K562 (cell line): ENCODE results near the gene SAMD15. TPM values are rescaled to one million over a fixed set of nuclear protein-coding genes. Genes with fewer than 3 reads are reported as not detected.

Experiments used
- ATAC-seq: fragments of 200-7000 bp; cut with Tn5 transposase; 3 replicates; pipeline ENCODE4 v1.9.1; 2020; ENCODE audit warnings: moderate library complexity
- BruUV-seq: library from RNA; stranded (reverse); fragments of 400-500 nt; replicated peaks from 2 replicates; lab custom pipeline; 2021; lab: Mats Ljungman, UMichigan
- CTCF ChIA-PET: fragments of 300-600 bp; formaldehyde crosslinking; extraction: SDS; loops from one replicate; lab custom pipeline; 2021; ENCODE audit warnings: low intra/inter-chr PET ratio; lab: Yijun Ruan, JAX
- POLR2A ChIA-PET: fragments of 300-600, 350-650 bp; sonication (Branson Sonifier 250); formaldehyde crosslinking; extraction: SDS; loops from one replicate; lab custom pipeline; 2021; ENCODE audit warnings: antibody characterized with exemption, inconsistent platforms; lab: Yijun Ruan, JAX
- DNase-seq, 4 experiments: peaks; one replicate each; pipeline versions ENCODE4 v3.0.0 to v3.0.0-alpha.2; 2011 to 2018; ENCODE audit warnings: low spot score in 3 of 4, mixed read lengths in 3 of 4; ENCODE audit errors: extremely low read depth in 1 of 4
- FAIRE-seq: peaks from 2 replicates; lab custom pipeline; 2011; peaks lifted over from hg19 to GRCh38; lab: Jason Lieb, UNC
- H2AFZ ChIP-seq: 2 replicates; pipeline ENCODE4 v1.6.0; 2011; ENCODE audit warnings: low read depth, low read length, control low read depth, inconsistent platforms
- H3K27ac ChIP-seq: fragments of 200-600 bp; 3 replicates; pipeline ENCODE4 v1.8.0; 2011; ENCODE audit warnings: low read depth, mild to moderate bottlenecking, control low read depth, inconsistent platforms, low read length, moderate library complexity, mixed read lengths; ENCODE audit errors: extremely low read depth
- H3K27me3 ChIP-seq, 2 experiments: fragments of 300-600 bp in 1 of 2; 2 replicates in 1 of 2; 3 replicates in 1 of 2; pipeline versions ENCODE4 v1.6.0 to v1.8.0; 2011; ENCODE audit warnings: inconsistent platforms in 2 of 2, low read length in 2 of 2, mild to moderate bottlenecking in 1 of 2, mixed read lengths in 1 of 2, moderate library complexity in 1 of 2; ENCODE audit not compliant: control insufficient read depth in 2 of 2, insufficient read depth in 2 of 2
- H3K36me3 ChIP-seq: fragments of 300-600 bp; 3 replicates; pipeline ENCODE4 v1.8.0; 2011; ENCODE audit warnings: mild to moderate bottlenecking, low read length, inconsistent platforms; ENCODE audit not compliant: control insufficient read depth, insufficient read depth
- H3K4me1 ChIP-seq, 2 experiments: fragments of 200-600 bp in 1 of 2; replicated peaks in 1 of 2; 2 replicates in 1 of 2; 3 replicates in 1 of 2; pipeline versions ENCODE4 v1.5.1 to v1.8.0; 2011; ENCODE audit warnings: inconsistent platforms in 2 of 2, low read length in 2 of 2, mild to moderate bottlenecking in 1 of 2, mixed read lengths in 1 of 2, moderate library complexity in 1 of 2; ENCODE audit not compliant: control insufficient read depth in 2 of 2, insufficient read depth in 2 of 2
- H3K4me2 ChIP-seq: 2 replicates; pipeline ENCODE4 v1.6.1; 2011; ENCODE audit warnings: low read length, control low read depth, inconsistent platforms, mixed read lengths; ENCODE audit not compliant: insufficient read depth
- H3K4me3 ChIP-seq: fragments of 200-600 bp; sonication (generic), shearing (Covaris generic); 2 replicates; pipeline ENCODE4 v1.5.1; 2016; ENCODE audit warnings: control low read depth, inconsistent platforms
- H3K79me2 ChIP-seq: fragments of 200-600 bp; 3 replicates; pipeline ENCODE4 v1.8.0; 2011; ENCODE audit warnings: low read length, inconsistent platforms; ENCODE audit not compliant: control insufficient read depth, insufficient read depth
- H3K9ac ChIP-seq, 2 experiments: 2 replicates each; pipeline versions ENCODE4 v1.6.0 to v1.6.1; 2011; ENCODE audit warnings: low read depth in 2 of 2, low read length in 2 of 2, control low read depth in 1 of 2, inconsistent platforms in 1 of 2, mild to moderate bottlenecking in 1 of 2, mixed read lengths in 1 of 2; ENCODE audit not compliant: insufficient read depth in 1 of 2
- H3K9me1 ChIP-seq: one replicate; pipeline ENCODE4 v1.6.0; 2011; ENCODE audit warnings: inconsistent platforms, mild to moderate bottlenecking, low read length, moderate library complexity; ENCODE audit not compliant: control insufficient read depth, insufficient read depth
- H3K9me3 ChIP-seq: replicated peaks from 2 replicates; pipeline ENCODE4 v1.5.1; 2011; ENCODE audit warnings: low read depth, low read length, inconsistent platforms; ENCODE audit not compliant: control insufficient read depth, insufficient read depth
- H4K20me1 ChIP-seq: replicated peaks from 2 replicates; pipeline ENCODE4 v1.6.1; 2011; ENCODE audit warnings: low read length, inconsistent platforms, mixed read lengths; ENCODE audit not compliant: control insufficient read depth, insufficient read depth
- CREM ChIP-seq: IDR thresholded peaks from 2 replicates; pipeline ENCODE4 v1.6.1; 2014; ENCODE audit warnings: antibody characterized with exemption, low read depth
- EGR1 ChIP-seq: fragments of 450-650 bp; conservative IDR thresholded peaks from 2 replicates; pipeline ENCODE4 v1.6.1; 2017; ENCODE audit warnings: mild to moderate bottlenecking
- ELF2 ChIP-seq: fragments of 250-450 bp; sonication (Bioruptor Pico); IDR thresholded peaks from 2 replicates; pipeline ENCODE4 v1.5.0; 2021; ENCODE audit warnings: mild to moderate bottlenecking
- HDGF ChIP-seq: fragments of 450-650 bp; IDR thresholded peaks from 2 replicates; pipeline ENCODE4 v1.6.1; 2016
- MAFF ChIP-seq: IDR thresholded peaks from 2 replicates; pipeline ENCODE4 v1.6.1; 2012; ENCODE audit warnings: low read length, improper control_type of control experiment
- MEF2A ChIP-seq: IDR thresholded peaks from 2 replicates; pipeline ENCODE4 v1.6.1; 2011; ENCODE audit warnings: low read depth, mild to moderate bottlenecking, low read length, moderate library complexity; ENCODE audit not compliant: control insufficient read depth
- MTA2 ChIP-seq: fragments of 450-650 bp; IDR thresholded peaks from 2 replicates; pipeline ENCODE4 v1.6.1; 2016; ENCODE audit warnings: low read depth
- NCOA2 ChIP-seq, 2 experiments: fragments of 450-650 bp; IDR thresholded peaks; 2 replicates each; pipeline ENCODE4 v1.6.1; 2018; ENCODE audit warnings: mild to moderate bottlenecking in 2 of 2, moderate library complexity in 1 of 2; ENCODE audit not compliant: partially characterized antibody in 2 of 2
- NR2C1 ChIP-seq, 2 experiments: fragments of 450-650 bp; IDR thresholded peaks; 2 replicates each; pipeline ENCODE4 v1.6.1; 2017; ENCODE audit warnings: mild to moderate bottlenecking in 2 of 2, antibody characterized with exemption in 1 of 2, inconsistent platforms in 1 of 2, missing compliant biosample characterization in 1 of 2, missing genetic modification characterization in 1 of 2
- PATZ1 ChIP-seq: fragments of 250-450 bp; sonication (Bioruptor Pico); IDR thresholded peaks from 2 replicates; pipeline ENCODE4 v1.5.0; 2020; ENCODE audit warnings: mild to moderate bottlenecking, borderline replicate concordance
- PHB ChIP-seq: fragments of 250-450 bp; sonication (Bioruptor Pico); IDR thresholded peaks from 2 replicates; pipeline ENCODE4 v1.5.0; 2021
- SREBF2 ChIP-seq: sonication (generic); formaldehyde crosslinking; IDR thresholded peaks from 2 replicates; pipeline ENCODE4 v1.4.0; 2020; ENCODE audit warnings: mild to moderate bottlenecking, missing genetic modification reagents
- TSC22D4 ChIP-seq: fragments of 450-650 bp; IDR thresholded peaks from 2 replicates; pipeline ENCODE4 v1.6.1; 2016; ENCODE audit warnings: missing genetic modification characterization, missing biosample characterization, control low read depth
- USF2 ChIP-seq: sonication (generic); formaldehyde crosslinking; IDR thresholded peaks from 2 replicates; pipeline ENCODE4 v1.5.0; 2020; ENCODE audit warnings: missing genetic modification reagents
- ZBTB8A ChIP-seq: fragments of 450-650 bp; IDR thresholded peaks from 2 replicates; pipeline ENCODE4 v1.6.1; 2018; ENCODE audit warnings: mild to moderate bottlenecking, moderate library complexity; ENCODE audit not compliant: partially characterized antibody
- ZNF3 ChIP-seq: fragments of 250-450 bp; sonication (Bioruptor Pico); IDR thresholded peaks from 2 replicates; pipeline ENCODE4 v1.5.0; 2021; ENCODE audit warnings: mild to moderate bottlenecking, moderate library complexity
- ZNF507 ChIP-seq: conservative IDR thresholded peaks from 2 replicates; pipeline ENCODE4 v1.6.1; 2017; ENCODE audit warnings: missing genetic modification characterization, missing compliant biosample characterization
- ZNF77 ChIP-seq: fragments of 250-450 bp; sonication (Bioruptor Pico); IDR thresholded peaks from 2 replicates; pipeline ENCODE4 v1.5.0; 2020
- ZNF780A ChIP-seq: fragments of 250-450 bp; sonication (Bioruptor Pico); IDR thresholded peaks from 2 replicates; pipeline ENCODE4 v1.5.0; 2021; ENCODE audit warnings: mild to moderate bottlenecking
- WGBS: fragments of 100-300 bp; shearing (Covaris generic); methylation state at CpG from one replicate; pipeline ENCODE4 v1.1.6; 2016; ENCODE audit warnings: low coverage, mixed read lengths; ENCODE audit not compliant: insufficient coverage; ENCODE audit errors: missing lambda C conversion rate; 5-methylcytosine and 5-hydroxymethylcytosine counted together
- in situ Hi-C: fragments of 300-500 bp; cut with MboI; formaldehyde crosslinking; loops from 4 replicates; pipeline ENCODE4 v1.15.0; 2018; ENCODE audit warnings: inconsistent platforms, mixed read lengths
- intact Hi-C: fragments of 100-400 bp; cut with micrococcal nuclease; formaldehyde crosslinking; loops from 2 replicates; pipeline ENCODE4 v1.14.2; 2022
- polyA plus RNA-seq, 8 experiments: library from polyadenylated mRNA; depleted of rRNA in 4 of 8; stranded (reverse) in 5 of 8; unstranded in 3 of 8; fragments of >200 nt; fragmentation: Nextera tagmentation in 2 of 8; fragmentation: Illumina TruSeq in 1 of 8; extraction: Ambion mirVana in 2 of 8; extraction: Trizol in 1 of 8; gene quantifications; 2 replicates each; pipeline versions ENCODE4 v1.2.1 to v1.2.3, GENCODE V29; 2011 to 2014; ENCODE audit warnings: inconsistent platforms in 1 of 8, missing spikeins in 1 of 8
- total RNA-seq, 7 experiments: library from RNA; depleted of rRNA in 6 of 7; stranded (reverse); fragments of >200 nt in 6 of 7; fragmentation: Illumina TruSeq in 2 of 7; extraction: Trizol in 2 of 7; gene quantifications; 2 replicates each; pipeline versions ENCODE4 v1.2.1 to v1.2.3, GENCODE V29; 2011 to 2021; ENCODE audit warnings: low replicate concordance in 1 of 7
- TF ChIP-seq, protein P1 (sequence below): fragments of 200-400 bp; formaldehyde crosslinking; IDR thresholded peaks from 2 replicates; pipeline ENCODE4 v1.6.1; 2017; ENCODE audit warnings: mild to moderate bottlenecking, low read depth, low read length, moderate library complexity

Gene SAMD15
- total and polyA plus RNA-seq, 9 of the 15 experiments (the other 6 are each of a cell fraction or from before 2014, with no cell fraction given), result 0.18 to 0.54 (median 0.25) TPM

- BruUV-seq, result no TSS peak
- no peak overlapping the region for H3K9ac ChIP-seq
- DNase-seq, result no peak
- H3K27me3 ChIP-seq, result no peaks in the 10 kb centered on the region
- H3K4me1 ChIP-seq, result peaks cover 0 to 5% of the 10 kb centered on the region in 2 experiments; a peak in 1 of 5 replicates
- H3K9me1 ChIP-seq, result no peaks in the 10 kb centered on the region
- intact Hi-C loops, result no loop called here
- no peak for ATAC-seq
- in situ Hi-C loops, result no loop called here
- no peaks in the 10 kb centered on the region for H3K9me3 ChIP-seq
- ChIA-PET CTCF (no interaction called here), POLR2A (no interaction called here)
- H3K36me3 ChIP-seq, result peaks cover 7% of the 10 kb centered on the region; the same call in 1 of the 3 replicates
- H3K79me2 ChIP-seq, result no peaks in the 10 kb centered on the region
- H3K4me2 ChIP-seq, result no peak overlapping the region
- no peak overlapping the region for H3K4me3 ChIP-seq
- no peaks in the 10 kb centered on the region for H4K20me1 ChIP-seq
- TF ChIP-seq PHB (no peak), EGR1 (no peak), MEF2A (no peak), NR2C1 (IDR thresholded peaks at IDR 0.05) (no peak), NR2C1 (tag; IDR thresholded peaks at IDR 0.05) (no peak), HDGF (no peak), SREBF2 (CRISPR knock-in tag) (no peak), ZNF780A (no peak), USF2 (CRISPR knock-in tag) (no peak), ZNF507 (tag) (no peak), ZNF77 (CRISPR knock-in tag) (no peak), TSC22D4 (tag) (no peak), MAFF (no peak), ZNF3 (CRISPR knock-in tag) (no peak), ELF2 (CRISPR knock-in tag) (no peak), CREM (no peak), PATZ1 (no peak), ZBTB8A (no peak), MTA2 (no peak), NCOA2 (IDR thresholded peaks at IDR 0.05; ENCODE audit: partially characterized antibody in 2 of 2) (no peak)
- TF ChIP-seq, protein P1, sequence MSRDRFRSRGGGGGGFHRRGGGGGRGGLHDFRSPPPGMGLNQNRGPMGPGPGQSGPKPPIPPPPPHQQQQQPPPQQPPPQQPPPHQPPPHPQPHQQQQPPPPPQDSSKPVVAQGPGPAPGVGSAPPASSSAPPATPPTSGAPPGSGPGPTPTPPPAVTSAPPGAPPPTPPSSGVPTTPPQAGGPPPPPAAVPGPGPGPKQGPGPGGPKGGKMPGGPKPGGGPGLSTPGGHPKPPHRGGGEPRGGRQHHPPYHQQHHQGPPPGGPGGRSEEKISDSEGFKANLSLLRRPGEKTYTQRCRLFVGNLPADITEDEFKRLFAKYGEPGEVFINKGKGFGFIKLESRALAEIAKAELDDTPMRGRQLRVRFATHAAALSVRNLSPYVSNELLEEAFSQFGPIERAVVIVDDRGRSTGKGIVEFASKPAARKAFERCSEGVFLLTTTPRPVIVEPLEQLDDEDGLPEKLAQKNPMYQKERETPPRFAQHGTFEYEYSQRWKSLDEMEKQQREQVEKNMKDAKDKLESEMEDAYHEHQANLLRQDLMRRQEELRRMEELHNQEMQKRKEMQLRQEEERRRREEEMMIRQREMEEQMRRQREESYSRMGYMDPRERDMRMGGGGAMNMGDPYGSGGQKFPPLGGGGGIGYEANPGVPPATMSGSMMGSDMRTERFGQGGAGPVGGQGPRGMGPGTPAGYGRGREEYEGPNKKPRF, result no peak
- no peak overlapping the region for H2AFZ ChIP-seq
- WGBS, result 59% methylated on average over 2 of the region's 2 CpGs
- H3K27ac ChIP-seq, result no peak overlapping the region
- no peak for FAIRE-seq
Measured at GRCh38 chr14:77421201-77421600, 44.0 kb downstream of the SAMD15 start.
